AG04450 (cell line): Measurements from ENCODE around the gene NCBP1. TPM values are rescaled to one million over a fixed set of nuclear protein-coding genes. Genes with fewer than 3 reads are reported as not detected.
"Not testable (repeated sequence)": the region's sequence is repeated elsewhere in the genome, so short reads cannot be mapped to it uniquely, and the experiment has no call there.

ENCODE experiments used
- CTCF ChIA-PET: fragments of 300-600, 350-600 bp; formaldehyde crosslinking; extraction: SDS; loops from one replicate; lab custom pipeline; 2022; ENCODE audit warnings: antibody characterized with exemption, inconsistent platforms; lab: Charles Lee
- POLR2A ChIA-PET: fragments of 350-600 bp; formaldehyde crosslinking; extraction: SDS; loops from one replicate; lab custom pipeline; 2021; ENCODE audit warnings: antibody characterized with exemption, inconsistent platforms; lab: Yijun Ruan, JAX
- DNase-seq: peaks from one replicate; pipeline ENCODE4 v3.0.0-alpha.2; 2011; ENCODE audit warnings: low read depth, low spot score
- H3K27ac ChIP-seq: one replicate; pipeline ENCODE4 v1.5.1; 2012; ENCODE audit warnings: low read depth, low read length, control low read depth
- H3K27me3 ChIP-seq: one replicate; pipeline ENCODE4 v1.6.0; 2012; ENCODE audit warnings: low read length; ENCODE audit not compliant: control insufficient read depth, insufficient read depth
- H3K4me3 ChIP-seq: 2 replicates; pipeline ENCODE4 v1.5.1; 2011; ENCODE audit warnings: mild to moderate bottlenecking, low read depth, low read length, control low read depth
- H3K9me3 ChIP-seq: 2 replicates; pipeline ENCODE4 v1.5.1; 2012; ENCODE audit warnings: low read length; ENCODE audit not compliant: control insufficient read depth, insufficient read depth
- polyA plus RNA-seq: library from polyadenylated mRNA; depleted of rRNA; stranded (reverse); fragments of >200 nt; gene quantifications from 2 replicates; pipeline ENCODE4 v1.2.3, GENCODE V29; 2011
- TF ChIP-seq, protein P1 (sequence below): IDR thresholded peaks from 2 replicates; pipeline ENCODE4 v1.5.1; 2011; ENCODE audit warnings: low read depth, low read length, control low read depth, inconsistent platforms

NCBP1 gene
- polyA plus RNA-seq, 1 experiment: 39.2 TPM

GRCh38 chr9:97604901-97605645 is 28.5 kb upstream of the NCBP1 start:
- TF ChIP-seq, protein P1, sequence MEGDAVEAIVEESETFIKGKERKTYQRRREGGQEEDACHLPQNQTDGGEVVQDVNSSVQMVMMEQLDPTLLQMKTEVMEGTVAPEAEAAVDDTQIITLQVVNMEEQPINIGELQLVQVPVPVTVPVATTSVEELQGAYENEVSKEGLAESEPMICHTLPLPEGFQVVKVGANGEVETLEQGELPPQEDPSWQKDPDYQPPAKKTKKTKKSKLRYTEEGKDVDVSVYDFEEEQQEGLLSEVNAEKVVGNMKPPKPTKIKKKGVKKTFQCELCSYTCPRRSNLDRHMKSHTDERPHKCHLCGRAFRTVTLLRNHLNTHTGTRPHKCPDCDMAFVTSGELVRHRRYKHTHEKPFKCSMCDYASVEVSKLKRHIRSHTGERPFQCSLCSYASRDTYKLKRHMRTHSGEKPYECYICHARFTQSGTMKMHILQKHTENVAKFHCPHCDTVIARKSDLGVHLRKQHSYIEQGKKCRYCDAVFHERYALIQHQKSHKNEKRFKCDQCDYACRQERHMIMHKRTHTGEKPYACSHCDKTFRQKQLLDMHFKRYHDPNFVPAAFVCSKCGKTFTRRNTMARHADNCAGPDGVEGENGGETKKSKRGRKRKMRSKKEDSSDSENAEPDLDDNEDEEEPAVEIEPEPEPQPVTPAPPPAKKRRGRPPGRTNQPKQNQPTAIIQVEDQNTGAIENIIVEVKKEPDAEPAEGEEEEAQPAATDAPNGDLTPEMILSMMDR: no peak
- Histone ChIP-seq H3K27me3 (no peaks in the 10 kb centered on the region), H3K27ac (no peak overlapping the region), H3K4me3 (no peak overlapping the region), H3K9me3 (no peaks in the 10 kb centered on the region)
- CTCF ChIA-PET: interaction anchor here (2.8 to 13.3 kb wide), 2 partner anchors 10 to 137 kb away, joined by 15 to 704 read pairs; no protein-coding TSS in a partner anchor
- DNase-seq: no peak
- POLR2A ChIA-PET: no interaction called here

DNA sequence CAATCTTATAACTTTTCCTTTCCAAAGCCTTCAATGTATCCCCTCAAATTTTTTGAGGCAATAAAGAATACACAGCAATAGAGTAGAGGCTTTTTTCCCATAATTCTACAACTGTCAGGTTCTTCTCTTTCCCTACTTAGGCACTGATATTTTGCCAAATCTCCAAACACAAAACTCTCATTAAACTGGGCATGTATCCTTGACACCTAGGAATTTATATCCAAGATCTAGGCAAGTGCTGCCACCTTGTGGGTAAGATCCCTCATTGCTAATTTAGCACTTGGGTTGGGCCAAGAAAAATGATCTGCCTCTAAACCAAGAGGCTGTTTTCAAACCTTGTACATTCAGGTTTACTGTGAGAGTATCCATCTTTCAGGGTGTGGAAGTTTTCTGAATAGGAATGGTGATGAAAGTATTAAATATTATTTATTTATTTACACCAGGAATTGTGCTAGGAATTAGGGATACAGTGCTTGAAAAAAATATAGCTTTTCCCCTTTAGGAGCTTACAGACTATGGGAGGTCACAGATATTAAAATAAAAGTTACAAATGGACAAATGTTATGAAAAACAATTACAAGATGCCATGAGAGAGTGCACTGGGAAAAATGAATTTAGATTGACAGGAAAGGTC is 18.1 kb upstream of the NCBP1 start:
- DNase-seq: peak; percentile 32
- no peak overlapping the region for H3K4me3 ChIP-seq
- H3K27me3 ChIP-seq: no peaks in the 10 kb centered on the region
- H3K9me3 ChIP-seq: no peaks in the 10 kb centered on the region
- TF ChIP-seq, protein P1: peak; percentile 84
- ChIA-PET POLR2A (interaction anchor here (0.7 kb wide), 2 partner anchors 17 to 71 kb away, joined by 4 read pairs; no protein-coding TSS in a partner anchor), CTCF (interaction anchor here (0.5 to 10.9 kb wide), 42 partner anchors 9 to 805 kb away, joined by 3 to 330 read pairs (median 4); partner anchors contain the start of genes NCBP1, TDRD7 and TSTD2)
- H3K27ac ChIP-seq: no peak overlapping the region

GRCh38 chr9:97617939-97618416 is 15.6 kb upstream of the NCBP1 start:
- Histone ChIP-seq H3K27me3 (no peaks in the 10 kb centered on the region), H3K4me3 (no peak overlapping the region), H3K9me3 (no peaks in the 10 kb centered on the region), H3K27ac (no peak overlapping the region)
- TF ChIP-seq, protein P1: no peak
- POLR2A ChIA-PET: no interaction called here
- CTCF ChIA-PET: interaction anchor here (0.8 to 9.2 kb wide), 4 partner anchors 13 to 206 kb away, joined by 3 to 86 read pairs (median 21); partner anchors contain the start of gene TDRD7
- no peak for DNase-seq

DNA sequence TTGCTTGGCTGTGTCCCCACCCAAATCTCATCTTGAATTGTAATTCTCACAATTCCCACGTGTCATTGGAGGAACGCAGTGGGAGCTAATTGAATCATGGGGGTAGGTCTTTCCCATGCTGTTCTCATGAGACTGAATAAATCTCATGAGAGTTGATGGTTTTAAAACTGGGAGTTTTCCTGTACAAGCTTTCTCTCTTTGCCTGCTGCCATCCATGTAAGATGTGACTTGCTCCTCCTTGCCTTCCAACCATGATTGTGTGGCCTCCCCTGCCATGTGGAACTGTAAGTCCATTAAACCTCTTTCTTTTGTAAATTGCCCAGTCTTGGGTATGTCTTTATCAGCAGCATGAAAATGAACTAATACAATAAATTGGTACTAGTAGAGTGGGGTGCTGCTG is 13.6 kb upstream of the NCBP1 start:
- H3K27me3 ChIP-seq, H3K27ac ChIP-seq, H3K4me3 ChIP-seq, H3K9me3 ChIP-seq, DNase-seq, POLR2A ChIA-PET: not testable (repeated sequence)
- CTCF ChIA-PET: interaction anchor here (0.7 to 9.2 kb wide), 4 partner anchors 21 to 427 kb away, joined by 3 to 86 read pairs (median 21); partner anchors contain the start of gene TDRD7

DNA sequence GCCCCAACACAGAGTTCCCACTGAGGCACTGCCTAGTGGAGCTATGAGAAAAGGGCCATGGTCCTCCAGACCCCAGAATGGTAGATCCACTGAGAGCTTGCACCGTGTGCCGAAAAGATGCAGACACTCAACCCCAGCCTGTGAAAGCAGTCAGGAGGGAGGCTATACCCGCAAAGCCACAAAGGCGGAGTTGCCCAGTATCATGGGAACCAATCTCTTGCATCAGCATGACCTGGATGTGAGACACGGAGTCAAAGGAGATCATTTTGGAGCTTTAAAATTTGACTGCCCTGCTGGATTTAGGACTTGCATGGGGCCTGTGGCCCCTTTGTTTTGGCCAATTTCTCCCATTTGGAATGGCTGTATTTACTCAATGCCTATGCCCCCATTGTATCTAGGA is 11.1 kb upstream of the NCBP1 start:
- CTCF ChIA-PET: interaction anchor here (5.1 kb wide), 1 partner anchor 24 kb away, joined by 26 read pairs; no protein-coding TSS in a partner anchor
- H3K27me3 ChIP-seq, H3K4me3 ChIP-seq, POLR2A ChIA-PET, DNase-seq, H3K27ac ChIP-seq, H3K9me3 ChIP-seq: not testable (repeated sequence)
